Lower leg skin (tissue), 4 donors: ENCODE results near the gene SRSF2. TPM values are rescaled to one million over a fixed set of nuclear protein-coding genes. Genes with fewer than 3 reads are reported as not detected.

Source experiments
- DNase-seq, 2 donors: peaks; one replicate each; pipeline ENCODE4 v3.0.0-alpha.2; 2019; ENCODE audit warnings: low spot score in 2 of 2
- H3K4me3 ChIP-seq: fragments of 200-600 bp; sonication (generic); 2 replicates; pipeline ENCODE4 v1.5.1; 2017; ENCODE audit warnings: mild to moderate bottlenecking, low read depth; ENCODE audit not compliant: poor library complexity, severe bottlenecking
- POLR2A ChIP-seq, 2 donors: fragments of 450-650 bp; IDR thresholded peaks; one replicate each; pipeline ENCODE4 v1.6.1; 2016 to 2017; ENCODE audit warnings: antibody characterized with exemption in 2 of 2, mild to moderate bottlenecking in 1 of 2, moderate library complexity in 1 of 2
- WGBS, 2 donors: methylation state at CpG; one replicate each; pipeline ENCODE4 v1.1.5; 2018; 5-methylcytosine and 5-hydroxymethylcytosine counted together
- intact Hi-C: fragments of 100-400 bp; cut with DNase I; formaldehyde crosslinking; loops from one replicate; pipeline ENCODE4 v1.15.0; 2023; ENCODE audit warnings: low total_unique reads
- total RNA-seq, 4 donors: library from RNA; depleted of rRNA; stranded (reverse); fragments of >200 nt; gene quantifications; one replicate each; pipeline ENCODE4 v1.1.0, GENCODE V29; 2016
- TF ChIP-seq, protein P1 (sequence below), 3 donors: fragments of 450-650 bp; IDR thresholded peaks; one replicate each; pipeline ENCODE4 v1.5.1; 2016; ENCODE audit warnings: antibody characterized with exemption in 3 of 3, mild to moderate bottlenecking in 3 of 3, moderate library complexity in 2 of 3

The SRSF2 gene
- total RNA-seq, 4 donors from 2014 or later: 179 to 260 (median 189) TPM

DNA sequence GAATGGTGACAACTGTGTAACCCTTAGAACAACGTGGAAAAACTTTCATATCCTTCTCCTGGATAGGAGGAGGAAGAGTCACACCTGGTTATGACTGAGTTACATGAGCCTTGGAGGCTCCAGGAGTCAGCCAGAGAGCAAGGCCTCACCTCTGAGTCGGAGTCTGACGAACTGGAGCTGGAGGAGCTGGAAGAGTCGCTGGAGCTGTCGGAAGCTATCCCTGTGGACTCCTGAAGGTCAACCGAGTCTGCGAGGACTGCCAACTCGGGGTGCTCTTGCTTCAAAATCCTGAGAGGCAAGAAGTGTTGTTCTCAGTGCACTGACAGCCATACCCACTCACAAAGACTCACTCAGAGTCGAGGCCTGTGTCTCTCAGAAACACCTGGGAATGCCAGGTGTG lies 16.9 kb downstream of the SRSF2 start:
- no peak overlapping the region for H3K4me3 ChIP-seq
- peak in 1 of 2 donors; percentile 62 for DNase-seq
- intact Hi-C loops: no loop called here
- WGBS, 2 donors: 87 to 96% methylated on average over 9 of the region's 9 CpGs
- TF ChIP-seq, protein P1, sequence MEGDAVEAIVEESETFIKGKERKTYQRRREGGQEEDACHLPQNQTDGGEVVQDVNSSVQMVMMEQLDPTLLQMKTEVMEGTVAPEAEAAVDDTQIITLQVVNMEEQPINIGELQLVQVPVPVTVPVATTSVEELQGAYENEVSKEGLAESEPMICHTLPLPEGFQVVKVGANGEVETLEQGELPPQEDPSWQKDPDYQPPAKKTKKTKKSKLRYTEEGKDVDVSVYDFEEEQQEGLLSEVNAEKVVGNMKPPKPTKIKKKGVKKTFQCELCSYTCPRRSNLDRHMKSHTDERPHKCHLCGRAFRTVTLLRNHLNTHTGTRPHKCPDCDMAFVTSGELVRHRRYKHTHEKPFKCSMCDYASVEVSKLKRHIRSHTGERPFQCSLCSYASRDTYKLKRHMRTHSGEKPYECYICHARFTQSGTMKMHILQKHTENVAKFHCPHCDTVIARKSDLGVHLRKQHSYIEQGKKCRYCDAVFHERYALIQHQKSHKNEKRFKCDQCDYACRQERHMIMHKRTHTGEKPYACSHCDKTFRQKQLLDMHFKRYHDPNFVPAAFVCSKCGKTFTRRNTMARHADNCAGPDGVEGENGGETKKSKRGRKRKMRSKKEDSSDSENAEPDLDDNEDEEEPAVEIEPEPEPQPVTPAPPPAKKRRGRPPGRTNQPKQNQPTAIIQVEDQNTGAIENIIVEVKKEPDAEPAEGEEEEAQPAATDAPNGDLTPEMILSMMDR (IDR thresholded peaks at IDR 0.05): no peak
- TF ChIP-seq POLR2A (IDR thresholded peaks at IDR 0.05): no peak

DNA sequence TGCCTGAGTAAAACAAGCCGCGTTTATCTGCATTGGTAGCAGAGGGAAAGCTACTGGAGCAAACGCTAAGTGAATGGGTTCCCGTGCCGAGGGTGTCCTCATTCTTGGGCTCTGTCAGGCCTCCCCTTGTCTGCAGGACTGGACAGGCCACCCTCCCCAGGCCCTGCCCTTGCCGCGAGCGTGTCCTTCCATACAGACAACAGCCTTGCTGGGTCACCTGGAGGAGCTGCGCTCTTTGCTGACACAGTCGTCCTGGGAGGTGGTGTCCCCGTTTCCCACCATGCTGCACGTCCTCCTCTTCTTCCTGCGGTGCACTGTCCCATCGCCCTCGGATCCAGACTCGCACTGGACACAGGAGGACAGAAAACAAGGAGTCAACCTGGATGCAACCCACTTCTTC lies 18.6 kb downstream of the SRSF2 start:
- WGBS, 2 donors: 91 to 93% methylated on average over 16 of the region's 16 CpGs
- peak in 1 of 2 donors; percentile 65 for DNase-seq
- no peak overlapping the region for H3K4me3 ChIP-seq
- TF ChIP-seq, protein P1 (IDR thresholded peaks at IDR 0.05): no peak
- TF ChIP-seq POLR2A (IDR thresholded peaks at IDR 0.05): no peak
- intact Hi-C loops: no loop called here

DNA sequence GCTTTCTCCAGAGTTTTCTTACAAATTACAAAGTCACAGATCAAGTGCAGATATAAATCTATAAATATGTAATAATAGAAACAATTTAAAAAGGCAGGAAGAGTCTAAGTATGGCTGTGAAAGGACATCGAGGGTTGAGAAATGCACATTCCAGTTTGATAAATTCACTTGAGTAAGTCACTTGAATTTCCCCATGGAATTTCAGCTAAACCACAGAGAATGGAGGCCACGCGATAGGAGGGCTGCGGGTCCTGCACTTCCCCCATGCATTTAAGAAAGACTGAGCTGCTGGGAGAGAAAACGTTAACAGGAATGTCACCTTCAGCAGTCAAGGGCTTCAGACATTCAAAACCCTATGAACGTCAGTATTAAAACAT lies 20.3 kb downstream of the SRSF2 start:
- intact Hi-C loops: no loop called here
- DNase-seq: no peak
- TF ChIP-seq, protein P1 (IDR thresholded peaks at IDR 0.05): no peak
- no peak for TF ChIP-seq POLR2A (IDR thresholded peaks at IDR 0.05)
- no peak overlapping the region for H3K4me3 ChIP-seq
- WGBS, 2 donors: 69 to 82% methylated on average over 6 of the region's 6 CpGs

DNA sequence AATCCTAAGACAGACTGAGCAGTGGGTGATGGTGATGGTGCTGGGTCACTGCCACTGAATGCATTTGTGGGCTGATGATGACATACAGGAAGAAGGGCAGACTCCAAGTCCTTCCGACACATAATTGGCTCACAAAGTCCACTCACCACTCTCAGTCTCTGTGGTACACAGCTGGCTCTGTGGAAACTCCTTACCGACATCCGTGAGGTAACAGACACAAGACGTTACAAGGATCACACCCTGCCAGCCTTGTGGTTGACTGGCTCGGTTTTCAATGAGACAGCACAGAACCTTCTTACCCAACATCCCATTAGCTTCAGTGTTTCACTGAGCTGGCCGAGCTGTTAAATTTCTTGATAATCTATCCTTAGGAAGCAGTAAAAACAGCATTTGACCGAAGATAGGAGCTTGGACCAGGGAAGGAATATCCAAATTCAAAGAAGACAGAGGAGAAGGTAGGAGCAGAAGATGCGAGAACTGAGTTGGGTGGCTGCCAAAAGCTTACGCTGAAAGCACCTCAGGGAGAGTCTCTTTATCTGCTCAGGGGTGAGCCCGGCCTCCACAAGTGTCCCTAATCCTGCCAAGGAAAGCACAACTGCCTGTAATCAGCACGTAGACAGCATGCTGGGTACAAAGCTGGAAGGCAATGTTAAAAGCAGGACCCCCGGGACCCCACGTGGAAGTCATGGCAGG lies 20.8 kb downstream of the SRSF2 start:
- no peak for TF ChIP-seq POLR2A (IDR thresholded peaks at IDR 0.05)
- TF ChIP-seq, protein P1 (IDR thresholded peaks at IDR 0.05): no peak
- H3K4me3 ChIP-seq: no peak overlapping the region
- 61 to 62% methylated on average over 13 of the region's 13 CpGs for WGBS, 2 donors
- no peak for DNase-seq
- intact Hi-C loops: no loop called here

DNA sequence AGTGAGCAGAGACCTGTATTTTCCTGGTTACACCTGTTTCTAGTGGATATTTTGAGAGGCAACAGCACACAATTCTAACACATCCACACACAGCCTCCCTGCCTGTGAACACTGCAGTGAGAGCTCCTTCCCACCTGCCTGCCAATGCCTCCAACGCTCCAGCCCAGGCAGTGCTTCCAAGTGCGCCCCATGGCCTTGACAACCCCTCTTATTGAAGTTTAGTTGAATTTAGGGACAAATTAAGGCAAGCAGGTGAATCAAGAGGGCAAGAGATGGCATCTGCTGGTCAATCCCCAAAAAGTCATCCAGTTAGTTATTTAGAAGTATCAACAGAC lies 21.7 kb downstream of the SRSF2 start:
- TF ChIP-seq, protein P1 (IDR thresholded peaks at IDR 0.05): no peak
- no peak for TF ChIP-seq POLR2A (IDR thresholded peaks at IDR 0.05)
- H3K4me3 ChIP-seq: no peak overlapping the region
- DNase-seq: no peak
- intact Hi-C loops: no loop called here
- WGBS, 2 donors: 85 to 89% methylated on average over 2 of the region's 2 CpGs
